K562 (cell line): Measurements from ENCODE around the gene PLXNB3. TPM values are rescaled to one million over a fixed set of nuclear protein-coding genes. Genes with fewer than 3 reads are reported as not detected.

Source experiments
- ARHGAP35 ChIP-seq: fragments of 450-650 bp; IDR thresholded peaks from 2 replicates; pipeline ENCODE4 v1.6.1; 2018; ENCODE audit not compliant: partially characterized antibody
- CEBPB ChIP-seq: fragments of 450-650 bp; IDR thresholded peaks from 2 replicates; pipeline ENCODE4 v1.6.1; 2016; ENCODE audit warnings: missing genetic modification characterization, missing compliant biosample characterization
- CHD4 ChIP-seq: fragments of 200-600 bp; sonication (generic); IDR thresholded peaks from 3 replicates; pipeline ENCODE4 v1.6.1; 2012; ENCODE audit warnings: low read depth, mild to moderate bottlenecking, mixed read lengths, low read length, inconsistent platforms; ENCODE audit not compliant: insufficient read depth, insufficient replicate concordance, poor library complexity, severe bottlenecking
- CSDE1 ChIP-seq, 2 experiments: fragments of 450-650 bp; IDR thresholded peaks; 2 replicates each; pipeline ENCODE4 v1.6.1; 2016; ENCODE audit warnings: mild to moderate bottlenecking in 1 of 2
- CTBP1 ChIP-seq: fragments of 450-650 bp; IDR thresholded peaks from 2 replicates; pipeline ENCODE4 v1.6.1; 2016; ENCODE audit warnings: borderline replicate concordance
- GABPA ChIP-seq: fragments of 200-800 bp; sonication (Bioruptor generic); conservative IDR thresholded peaks from 2 replicates; pipeline ENCODE4 v1.6.1; 2016; ENCODE audit warnings: low read depth, missing genetic modification characterization, missing compliant biosample characterization
- GTF2F1 ChIP-seq: IDR thresholded peaks from 2 replicates; pipeline ENCODE4 v1.6.1; 2011; ENCODE audit warnings: low read depth, low read length, improper control_type of control experiment
- KAT2B ChIP-seq: IDR thresholded peaks from one replicate; pipeline ENCODE4 v1.6.1; 2012; ENCODE audit warnings: low read depth, mild to moderate bottlenecking, control low read depth, inconsistent platforms, low read length, moderate library complexity
- KLF13 ChIP-seq: fragments of 450-650 bp; IDR thresholded peaks from 2 replicates; pipeline ENCODE4 v1.6.1; 2016; ENCODE audit warnings: missing genetic modification characterization, low read depth, mild to moderate bottlenecking, missing compliant biosample characterization, moderate library complexity, borderline replicate concordance
- MYNN ChIP-seq, 2 experiments: sonication (generic); formaldehyde crosslinking in 1 of 2; IDR thresholded peaks; 2 replicates each; pipeline versions ENCODE4 v1.5.0 to v1.6.1; 2016 to 2020; ENCODE audit warnings: antibody characterized with exemption in 1 of 2, missing genetic modification reagents in 1 of 2
- NR4A1 ChIP-seq, 2 experiments: fragments of 250-450 bp in 1 of 2; fragments of 450-650 bp in 1 of 2; sonication (Bioruptor Pico) in 1 of 2; IDR thresholded peaks; 2 replicates each; pipeline versions ENCODE4 v1.4.0 to v1.6.1; 2016 to 2020; ENCODE audit warnings: mild to moderate bottlenecking in 2 of 2, missing compliant biosample characterization in 1 of 2, missing genetic modification characterization in 1 of 2, moderate library complexity in 1 of 2
- PHF21A ChIP-seq: fragments of 450-650 bp; IDR thresholded peaks from 2 replicates; pipeline ENCODE4 v1.6.1; 2017; ENCODE audit warnings: low read depth, borderline replicate concordance
- RBFOX2 ChIP-seq: fragments of 200-400 bp; formaldehyde crosslinking; IDR thresholded peaks from 2 replicates; pipeline ENCODE4 v1.6.1; 2017; ENCODE audit warnings: low read depth, mild to moderate bottlenecking, low read length, moderate library complexity
- STAT5A ChIP-seq: IDR thresholded peaks from 2 replicates; pipeline ENCODE4 v1.6.1; 2012; ENCODE audit warnings: low read length, inconsistent platforms, borderline replicate concordance
- TEAD2 ChIP-seq: fragments of 450-650 bp; IDR thresholded peaks from 2 replicates; pipeline ENCODE4 v1.6.1; 2016; ENCODE audit warnings: missing genetic modification characterization, control low read depth, missing compliant biosample characterization
- ZKSCAN3 ChIP-seq: fragments of 250-450 bp; sonication (Bioruptor Pico); IDR thresholded peaks from 2 replicates; pipeline ENCODE4 v1.4.0; 2020
- ZNF197 ChIP-seq: fragments of 200-800 bp; sonication (Bioruptor generic); IDR thresholded peaks from 2 replicates; pipeline ENCODE4 v1.6.1; 2016; ENCODE audit warnings: low read depth, missing genetic modification characterization, missing compliant biosample characterization
- ZNF561 ChIP-seq: fragments of 450-650 bp; formaldehyde crosslinking; conservative IDR thresholded peaks from 2 replicates; pipeline ENCODE4 v1.4.0; 2020; ENCODE audit warnings: mild to moderate bottlenecking, moderate library complexity
- polyA plus RNA-seq, 8 experiments: library from polyadenylated mRNA; depleted of rRNA in 4 of 8; stranded (reverse) in 5 of 8; unstranded in 3 of 8; fragments of >200 nt; fragmentation: Nextera tagmentation in 2 of 8; fragmentation: Illumina TruSeq in 1 of 8; extraction: Ambion mirVana in 2 of 8; extraction: Trizol in 1 of 8; gene quantifications; 2 replicates each; pipeline versions ENCODE4 v1.2.1 to v1.2.3, GENCODE V29; 2011 to 2014; ENCODE audit warnings: inconsistent platforms in 1 of 8, missing spikeins in 1 of 8
- total RNA-seq, 7 experiments: library from RNA; depleted of rRNA in 6 of 7; stranded (reverse); fragments of >200 nt in 6 of 7; fragmentation: Illumina TruSeq in 2 of 7; extraction: Trizol in 2 of 7; gene quantifications; 2 replicates each; pipeline versions ENCODE4 v1.2.1 to v1.2.3, GENCODE V29; 2011 to 2021; ENCODE audit warnings: low replicate concordance in 1 of 7
- TF ChIP-seq, protein P1 (sequence below): sonication (generic); formaldehyde crosslinking; IDR thresholded peaks from 2 replicates; pipeline ENCODE4 v1.8.1; 2023; ENCODE audit warnings: mild to moderate bottlenecking, missing genetic modification reagents
- TF ChIP-seq, protein P2 (sequence below): fragments of 450-650 bp; IDR thresholded peaks from 2 replicates; pipeline ENCODE4 v1.6.1; 2016; ENCODE audit warnings: low read depth, mild to moderate bottlenecking, moderate library complexity
- TF ChIP-seq, protein P3 (sequence below): fragments of 450-650 bp; formaldehyde crosslinking; conservative IDR thresholded peaks from 2 replicates; pipeline ENCODE4 v1.4.0; 2022; ENCODE audit warnings: mild to moderate bottlenecking, missing genetic modification characterization
- TF ChIP-seq, protein P4 (sequence below): sonication (generic); formaldehyde crosslinking; IDR thresholded peaks from 2 replicates; pipeline ENCODE4 v1.9.0; 2022; ENCODE audit warnings: mild to moderate bottlenecking, missing genetic modification reagents

PLXNB3 gene
- total and polyA plus RNA-seq, 9 of the 15 experiments (the other 6 are each of a cell fraction or from before 2014, with no cell fraction given), result 0.22 to 2.0 (median 1.4) TPM; not detected in 2

DNA sequence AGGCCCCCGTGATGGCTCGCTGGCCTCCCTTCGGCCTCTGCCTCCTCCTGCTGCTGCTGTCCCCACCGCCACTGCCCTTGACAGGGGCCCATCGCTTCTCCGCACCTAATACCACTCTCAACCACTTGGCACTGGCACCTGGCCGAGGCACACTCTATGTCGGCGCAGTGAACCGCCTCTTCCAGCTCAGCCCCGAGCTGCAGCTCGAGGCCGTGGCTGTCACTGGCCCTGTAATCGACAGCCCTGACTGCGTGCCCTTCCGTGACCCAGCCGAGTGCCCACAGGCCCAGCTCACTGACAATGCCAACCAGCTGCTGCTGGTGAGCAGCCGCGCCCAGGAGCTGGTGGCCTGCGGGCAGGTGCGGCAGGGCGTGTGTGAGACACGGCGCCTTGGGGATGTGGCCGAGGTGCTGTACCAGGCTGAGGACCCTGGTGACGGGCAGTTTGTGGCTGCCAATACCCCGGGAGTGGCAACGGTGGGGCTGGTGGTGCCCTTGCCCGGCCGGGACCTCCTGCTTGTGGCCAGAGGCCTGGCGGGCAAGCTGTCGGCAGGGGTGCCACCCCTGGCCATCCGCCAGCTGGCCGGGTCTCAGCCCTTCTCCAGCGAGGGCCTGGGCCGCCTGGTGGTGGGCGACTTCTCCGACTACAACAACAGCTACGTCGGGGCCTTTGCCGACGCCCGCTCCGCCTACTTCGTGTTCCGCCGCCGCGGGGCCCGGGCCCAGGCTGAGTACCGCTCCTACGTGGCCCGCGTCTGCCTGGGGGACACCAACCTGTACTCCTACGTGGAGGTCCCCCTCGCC is 3.0 kb downstream of the PLXNB3 start (continued):
- no peak for TF ChIP-seq KLF13 (tag)
- TF ChIP-seq CTBP1, result no peak
- no peak for TF ChIP-seq ZKSCAN3
- no peak for TF ChIP-seq MYNN (IDR thresholded peaks at IDR 0.05)
- TF ChIP-seq MYNN (CRISPR knock-in tag; IDR thresholded peaks at IDR 0.05), result no peak
- TF ChIP-seq GTF2F1, result no peak
- TF ChIP-seq STAT5A, result no peak
- TF ChIP-seq, protein P1, sequence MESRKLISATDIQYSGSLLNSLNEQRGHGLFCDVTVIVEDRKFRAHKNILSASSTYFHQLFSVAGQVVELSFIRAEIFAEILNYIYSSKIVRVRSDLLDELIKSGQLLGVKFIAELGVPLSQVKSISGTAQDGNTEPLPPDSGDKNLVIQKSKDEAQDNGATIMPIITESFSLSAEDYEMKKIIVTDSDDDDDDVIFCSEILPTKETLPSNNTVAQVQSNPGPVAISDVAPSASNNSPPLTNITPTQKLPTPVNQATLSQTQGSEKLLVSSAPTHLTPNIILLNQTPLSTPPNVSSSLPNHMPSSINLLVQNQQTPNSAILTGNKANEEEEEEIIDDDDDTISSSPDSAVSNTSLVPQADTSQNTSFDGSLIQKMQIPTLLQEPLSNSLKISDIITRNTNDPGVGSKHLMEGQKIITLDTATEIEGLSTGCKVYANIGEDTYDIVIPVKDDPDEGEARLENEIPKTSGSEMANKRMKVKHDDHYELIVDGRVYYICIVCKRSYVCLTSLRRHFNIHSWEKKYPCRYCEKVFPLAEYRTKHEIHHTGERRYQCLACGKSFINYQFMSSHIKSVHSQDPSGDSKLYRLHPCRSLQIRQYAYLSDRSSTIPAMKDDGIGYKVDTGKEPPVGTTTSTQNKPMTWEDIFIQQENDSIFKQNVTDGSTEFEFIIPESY (CRISPR knock-in tag), result peak; percentile 52; the same call in 1 of the 2 replicates
- TF ChIP-seq ZNF561 (CRISPR knock-in tag), result no peak
- no peak for TF ChIP-seq GABPA (tag)
- TF ChIP-seq, protein P2, sequence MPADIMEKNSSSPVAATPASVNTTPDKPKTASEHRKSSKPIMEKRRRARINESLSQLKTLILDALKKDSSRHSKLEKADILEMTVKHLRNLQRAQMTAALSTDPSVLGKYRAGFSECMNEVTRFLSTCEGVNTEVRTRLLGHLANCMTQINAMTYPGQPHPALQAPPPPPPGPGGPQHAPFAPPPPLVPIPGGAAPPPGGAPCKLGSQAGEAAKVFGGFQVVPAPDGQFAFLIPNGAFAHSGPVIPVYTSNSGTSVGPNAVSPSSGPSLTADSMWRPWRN, result no peak
- no peak for TF ChIP-seq PHF21A
- no peak for TF ChIP-seq KAT2B
- no peak for TF ChIP-seq ZNF197 (CRISPR knock-in tag)
- TF ChIP-seq, protein P3, sequence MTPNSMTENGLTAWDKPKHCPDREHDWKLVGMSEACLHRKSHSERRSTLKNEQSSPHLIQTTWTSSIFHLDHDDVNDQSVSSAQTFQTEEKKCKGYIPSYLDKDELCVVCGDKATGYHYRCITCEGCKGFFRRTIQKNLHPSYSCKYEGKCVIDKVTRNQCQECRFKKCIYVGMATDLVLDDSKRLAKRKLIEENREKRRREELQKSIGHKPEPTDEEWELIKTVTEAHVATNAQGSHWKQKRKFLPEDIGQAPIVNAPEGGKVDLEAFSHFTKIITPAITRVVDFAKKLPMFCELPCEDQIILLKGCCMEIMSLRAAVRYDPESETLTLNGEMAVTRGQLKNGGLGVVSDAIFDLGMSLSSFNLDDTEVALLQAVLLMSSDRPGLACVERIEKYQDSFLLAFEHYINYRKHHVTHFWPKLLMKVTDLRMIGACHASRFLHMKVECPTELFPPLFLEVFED, result no peak
- no peak for TF ChIP-seq CHD4
- TF ChIP-seq CEBPB (tag), result no peak
- no peak for TF ChIP-seq TEAD2 (tag)
- no peak for TF ChIP-seq NR4A1 (CRISPR knock-in tag; IDR thresholded peaks at IDR 0.05)
- TF ChIP-seq NR4A1 (tag; IDR thresholded peaks at IDR 0.05), result no peak
- TF ChIP-seq, protein P4, sequence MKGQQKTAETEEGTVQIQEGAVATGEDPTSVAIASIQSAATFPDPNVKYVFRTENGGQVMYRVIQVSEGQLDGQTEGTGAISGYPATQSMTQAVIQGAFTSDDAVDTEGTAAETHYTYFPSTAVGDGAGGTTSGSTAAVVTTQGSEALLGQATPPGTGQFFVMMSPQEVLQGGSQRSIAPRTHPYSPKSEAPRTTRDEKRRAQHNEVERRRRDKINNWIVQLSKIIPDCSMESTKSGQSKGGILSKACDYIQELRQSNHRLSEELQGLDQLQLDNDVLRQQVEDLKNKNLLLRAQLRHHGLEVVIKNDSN (CRISPR knock-in tag), result no peak
- 0 out of 2 replicates have a peak, but pooled peaks have one; percentile 5 for TF ChIP-seq RBFOX2
- no peak for TF ChIP-seq ARHGAP35
- no peak for TF ChIP-seq CSDE1 (IDR thresholded peaks at IDR 0.05)
